Sigmoid colon (tissue), 4 donors: ENCODE data around the gene PPFIBP2.

Experiments used
- CTCF ChIP-seq, 4 experiments: fragments of 450-650 bp in 3 of 4; fragments of 200-600 bp in 1 of 4; IDR thresholded peaks; one replicate each; pipeline ENCODE4 v1.5.1; 2016 to 2019; ENCODE audit warnings: antibody characterized with exemption in 4 of 4, mild to moderate bottlenecking in 3 of 4, moderate library complexity in 2 of 4
- EP300 ChIP-seq, 4 donors: sonication (generic); formaldehyde crosslinking; IDR thresholded peaks; one replicate each; pipeline ENCODE4 v1.6.1; 2017; ENCODE audit warnings: antibody characterized with exemption in 4 of 4
- POLR2A ChIP-seq, 2 donors: fragments of 450-650 bp; IDR thresholded peaks; one replicate each; pipeline ENCODE4 v1.6.1; 2016; ENCODE audit warnings: antibody characterized with exemption in 2 of 2, mild to moderate bottlenecking in 2 of 2, moderate library complexity in 2 of 2
- POLR2AphosphoS5 ChIP-seq, 4 donors: sonication (generic); formaldehyde crosslinking; IDR thresholded peaks; one replicate each; pipeline ENCODE4 v1.6.1; 2017; ENCODE audit warnings: antibody characterized with exemption in 4 of 4

- TF ChIP-seq CTCF (IDR thresholded peaks at IDR 0.05) = no peak
- no peak for TF ChIP-seq EP300 (IDR thresholded peaks at IDR 0.05)
- TF ChIP-seq POLR2AphosphoS5 (IDR thresholded peaks at IDR 0.05) = no peak
- TF ChIP-seq POLR2A (IDR thresholded peaks at IDR 0.05) = no peak
Observed at GRCh38 chr11:7683571-7683970, 169.8 kb downstream of the PPFIBP2 start.
